Activated naive CD4-positive, alpha-beta T cell treated with anti-CD3 and anti-CD28 coated beads, Interleukin-2, amount 10 ng/mL, durations not matched to agents 7 days and 5 days (primary cell): ENCODE results near the gene LAPTM4A.

Experiments
- CTCF ChIA-PET: fragments of 350-600 bp; sonication (Branson Sonifier 250); formaldehyde crosslinking; loops from one replicate; lab custom pipeline; 2021; ENCODE audit warnings: antibody characterized with exemption; lab: Charles Lee
- DNase-seq: peaks from one replicate; pipeline ENCODE4 v3.0.0-alpha.2; 2020
- H3K27ac Mint-ChIP-seq: one replicate; pipeline ENCODE4 v1.8.0; 2021; ENCODE audit warnings: mild to moderate bottlenecking, moderate library complexity, mixed read lengths
- H3K27me3 Mint-ChIP-seq: one replicate; pipeline ENCODE4 v1.8.0; 2021; ENCODE audit warnings: mild to moderate bottlenecking, mixed read lengths
- H3K36me3 Mint-ChIP-seq: one replicate; pipeline ENCODE4 v1.8.0; 2021; ENCODE audit warnings: mixed read lengths
- H3K4me1 Mint-ChIP-seq: one replicate; pipeline ENCODE4 v1.8.0; 2021; ENCODE audit warnings: mixed read lengths
- H3K4me3 Mint-ChIP-seq: one replicate; pipeline ENCODE4 v1.8.0; 2021; ENCODE audit warnings: mild to moderate bottlenecking, moderate library complexity, mixed read lengths
- H3K9me3 Mint-ChIP-seq: one replicate; pipeline ENCODE4 v1.8.0; 2021; ENCODE audit warnings: mixed read lengths

The LAPTM4A gene

DNA sequence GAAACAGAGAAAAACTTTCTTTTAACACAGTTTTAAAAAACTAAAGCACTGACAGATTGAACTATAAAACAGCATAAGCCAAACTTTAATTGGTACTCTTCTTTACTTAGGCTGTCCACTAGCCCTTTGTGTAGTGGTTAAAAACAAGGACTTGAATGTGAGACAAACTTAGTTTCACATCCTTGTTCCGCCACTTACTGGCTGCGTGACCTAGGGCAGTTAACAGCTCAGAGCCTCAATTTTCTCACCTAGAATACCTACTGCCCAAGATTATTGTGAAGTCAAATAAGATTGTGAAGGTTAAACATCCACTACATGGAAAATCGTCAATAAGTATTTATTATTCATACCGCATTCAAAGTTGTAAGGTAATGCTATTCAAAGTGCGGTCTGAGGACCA is 63.5 kb downstream of the LAPTM4A start:
- CTCF ChIA-PET, result interaction anchor here (0.6 kb wide), 1 partner anchor 466 kb away, joined by 3 read pairs; no protein-coding TSS in a partner anchor
- peaks cover 22% of the 10 kb centered on the region for H3K27me3 Mint-ChIP-seq

More for the DNA sequence above, 63.5 kb downstream of the LAPTM4A start:
- Mint-ChIP-seq H3K27ac (no peak overlapping the region), H3K4me1 (peaks cover 31% of the 10 kb centered on the region), H3K36me3 (peaks cover 1% of the 10 kb centered on the region), H3K9me3 (no peaks in the 10 kb centered on the region), H3K4me3 (no peak overlapping the region)
- no peak for DNase-seq
